ENCODE measurements around the gene HOXB2.

HOXB2 gene

DNA sequence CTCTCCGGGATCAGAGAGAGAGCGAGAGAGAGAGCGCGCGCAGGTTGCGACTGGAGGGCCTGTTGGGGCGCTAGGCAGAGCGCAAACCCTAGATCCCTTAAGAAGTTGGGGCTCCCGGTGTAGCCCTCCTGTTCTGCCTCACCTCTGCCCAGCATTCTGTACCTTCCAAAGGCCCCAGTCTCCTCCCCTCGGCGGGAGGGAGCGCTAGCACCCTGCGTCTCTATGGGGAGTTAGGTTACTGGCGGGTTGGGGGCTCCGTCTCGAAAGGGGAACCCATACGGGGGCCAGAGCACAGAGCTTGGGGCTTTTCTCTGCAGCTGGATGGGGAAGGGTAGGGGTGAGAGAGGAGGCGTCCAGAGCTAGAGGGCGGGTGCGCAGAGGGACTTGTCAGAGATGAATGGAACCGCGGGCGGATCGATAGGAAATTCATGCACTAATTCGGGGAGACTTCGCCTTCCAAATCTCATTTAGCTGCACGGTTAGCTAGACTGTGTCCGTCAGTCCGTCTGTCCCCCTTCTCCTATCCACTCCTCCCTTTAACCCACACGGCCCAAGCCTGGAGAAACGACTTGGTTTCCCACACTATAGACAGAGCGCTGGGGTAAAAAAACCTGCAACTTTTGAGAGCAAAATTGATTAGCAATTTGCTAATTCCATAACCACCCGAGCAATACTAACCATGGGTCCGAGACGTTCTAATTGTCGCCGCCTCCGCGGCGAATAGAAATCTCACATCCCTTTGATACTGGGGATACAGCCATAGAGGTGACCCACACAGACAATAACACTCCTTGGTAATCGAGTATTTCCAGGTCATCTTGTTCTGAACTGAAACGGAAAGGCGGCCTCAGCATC lies 33.9 kb upstream of the HOXB2 start:
- DNase-seq, result no peak

DNA sequence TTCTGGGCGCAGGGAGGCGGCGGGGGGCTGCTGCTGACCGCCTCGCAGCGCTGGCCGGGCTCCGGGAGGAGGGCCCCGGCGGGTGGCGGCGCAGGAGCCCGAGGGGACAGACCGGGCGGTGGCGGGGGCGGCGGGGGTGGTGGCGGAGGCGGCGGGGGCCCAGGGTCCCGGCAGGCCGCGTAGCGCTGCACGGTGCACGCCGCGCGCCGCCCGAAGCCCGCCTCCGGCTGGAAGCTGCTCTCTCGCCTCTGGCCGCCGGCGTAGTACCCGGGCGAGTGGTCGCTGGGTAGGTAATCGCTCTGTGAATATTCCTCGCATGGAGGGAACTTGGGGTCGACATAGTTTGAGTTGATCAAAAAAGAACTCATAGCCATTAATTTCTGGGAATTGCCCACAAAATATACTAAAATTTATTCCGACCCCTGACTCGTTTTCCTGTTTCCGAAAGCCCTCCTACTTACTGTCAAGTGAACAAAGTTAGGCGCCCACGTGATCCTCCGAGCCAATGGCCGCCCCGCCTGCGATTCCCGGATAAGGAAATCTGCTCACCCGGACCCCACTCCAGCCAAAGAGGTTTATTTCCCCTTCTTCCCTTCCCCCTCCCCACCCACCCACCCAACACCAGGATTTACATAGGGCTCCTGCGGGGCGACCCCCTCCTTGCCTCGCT lies 33.2 kb upstream of the HOXB2 start, which contains the start of gene HOXB4:
Gene HOXB4, minus strand, starts transcription at position 405 of the 670 bp plus-strand sequence. Its CDS starts 31 bp downstream, at position 374.
- DNase-seq, result no peak

DNA sequence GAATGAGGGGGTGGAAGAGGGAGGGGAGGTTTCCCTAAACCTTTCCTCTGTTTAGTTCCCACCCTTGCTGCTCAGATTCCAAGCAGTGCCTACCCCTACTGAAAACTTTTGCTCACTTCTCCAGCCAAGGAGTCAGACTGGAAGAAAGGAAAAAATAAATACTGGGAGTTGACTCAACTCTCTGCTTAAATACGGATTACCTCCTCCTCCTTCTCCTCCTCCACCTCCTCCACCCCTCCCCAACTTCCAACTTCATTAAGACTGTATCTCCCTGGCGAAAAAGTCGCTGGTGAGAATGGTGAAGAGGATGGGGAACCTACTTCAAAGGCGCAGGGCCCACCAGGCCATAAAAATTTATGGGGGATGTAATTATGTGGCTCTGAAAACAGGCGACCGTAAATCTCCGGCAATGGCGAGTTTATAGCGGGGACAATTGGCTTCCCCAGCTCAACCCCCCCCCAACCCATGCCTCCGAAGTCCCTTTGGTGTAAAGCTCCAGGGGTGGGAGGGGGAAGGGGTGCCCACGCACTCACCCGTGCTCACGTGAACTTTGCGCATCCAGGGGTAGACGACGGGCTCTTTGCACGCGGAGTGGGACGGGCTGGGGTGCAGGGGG lies 32.5 kb upstream of the HOXB2 start:
- no peak for DNase-seq

DNA sequence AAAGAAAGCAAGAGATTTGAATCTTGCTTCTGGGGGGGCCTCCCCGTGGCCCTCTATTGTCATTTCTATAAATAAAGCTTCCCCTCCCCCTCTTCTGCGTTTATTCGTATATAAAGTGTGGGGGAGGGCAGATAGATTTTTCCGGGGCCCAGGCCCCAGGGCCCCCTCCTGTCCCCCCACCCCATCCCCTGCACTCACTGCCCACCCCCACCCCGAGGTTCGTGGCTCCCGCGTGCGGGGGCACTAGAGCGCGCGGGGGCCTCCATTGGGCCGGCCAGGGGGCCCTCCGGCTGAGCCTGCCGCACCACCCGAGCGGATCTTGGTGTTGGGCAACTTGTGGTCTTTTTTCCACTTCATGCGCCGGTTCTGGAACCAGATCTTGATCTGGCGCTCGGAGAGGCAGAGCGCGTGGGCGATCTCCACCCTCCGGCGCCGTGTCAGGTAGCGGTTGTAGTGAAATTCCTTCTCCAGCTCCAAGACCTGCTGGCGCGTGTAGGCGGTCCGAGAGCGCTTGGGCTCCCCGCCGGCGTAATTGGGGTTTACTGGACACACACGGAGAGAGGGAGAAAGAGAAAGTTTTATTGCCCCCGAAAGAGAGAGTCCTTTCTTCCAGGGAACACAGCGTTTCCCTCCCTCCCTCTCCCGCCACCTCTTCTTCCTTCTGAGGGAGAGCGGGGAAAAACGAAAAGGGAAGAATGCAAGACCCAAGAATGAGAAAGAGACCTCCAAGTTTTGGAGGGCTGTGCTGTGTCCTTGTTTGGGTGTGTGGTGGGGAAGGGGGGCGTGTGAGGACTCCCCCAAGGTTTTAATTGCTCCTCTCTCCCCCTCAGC lies 31.8 kb upstream of the HOXB2 start:
- no peak for DNase-seq

DNA sequence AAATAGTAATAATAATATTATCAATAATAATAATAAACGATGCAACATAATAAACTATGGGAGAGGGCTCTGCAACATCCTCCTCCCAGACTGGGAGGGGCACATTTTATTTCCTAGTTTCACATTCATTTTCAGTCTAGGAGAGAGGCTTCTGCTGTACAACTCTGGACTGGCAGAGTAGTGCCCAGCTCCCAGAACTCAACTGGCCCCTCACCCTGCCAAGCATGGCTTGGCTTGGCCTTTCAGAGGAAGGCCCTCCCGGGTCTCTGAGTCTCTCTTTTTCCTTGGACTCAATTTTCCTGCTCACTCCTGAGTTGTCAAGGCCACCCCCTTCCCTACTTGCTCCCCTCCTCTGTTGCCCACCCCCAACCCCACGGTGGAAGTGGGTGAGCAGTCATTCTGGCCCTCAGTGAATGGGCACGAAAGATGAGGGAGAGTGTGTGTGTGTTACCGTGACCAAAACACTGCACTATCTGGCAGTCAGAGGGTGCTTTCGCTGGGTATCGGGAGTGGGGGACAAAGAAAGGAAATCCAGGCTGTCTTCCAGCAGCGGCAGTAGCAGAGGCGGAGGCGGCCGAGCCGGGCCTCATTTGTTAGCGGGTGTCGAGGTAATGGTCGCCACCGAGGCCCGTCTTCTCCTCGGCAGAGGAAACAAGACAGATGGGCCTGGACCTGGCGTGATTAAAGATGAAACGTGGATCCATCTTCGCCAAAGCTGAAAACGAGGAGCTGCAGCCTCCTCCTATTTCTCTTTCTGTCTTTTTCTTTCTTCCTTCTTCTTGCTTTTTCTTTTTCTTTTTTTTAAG lies 31.0 kb upstream of the HOXB2 start:
- DNase-seq, result no peak

DNA sequence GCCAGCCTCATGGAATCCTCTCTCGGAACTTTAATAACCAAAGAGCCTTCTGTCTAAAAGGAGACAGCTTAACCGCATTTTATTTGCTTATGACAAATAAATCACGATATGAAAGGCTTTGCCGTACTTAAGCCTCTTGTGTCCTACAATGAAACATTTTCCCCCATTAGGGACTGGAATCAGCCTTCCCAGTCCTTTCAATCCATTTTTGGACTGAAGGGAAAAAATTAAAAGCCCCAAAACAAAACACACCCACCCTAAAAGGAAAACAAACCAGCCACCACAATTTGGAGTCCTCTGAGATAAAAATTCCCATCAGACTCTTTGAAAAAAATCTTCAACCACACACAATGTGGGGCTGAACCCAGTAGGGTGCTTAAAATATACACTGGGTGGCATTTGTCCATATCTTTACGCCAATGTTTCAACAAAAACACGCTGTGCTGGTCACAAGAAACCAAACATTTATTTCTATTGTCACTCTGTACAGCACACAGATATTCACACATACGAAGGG lies 30.2 kb upstream of the HOXB2 start:
- no peak for DNase-seq

DNA sequence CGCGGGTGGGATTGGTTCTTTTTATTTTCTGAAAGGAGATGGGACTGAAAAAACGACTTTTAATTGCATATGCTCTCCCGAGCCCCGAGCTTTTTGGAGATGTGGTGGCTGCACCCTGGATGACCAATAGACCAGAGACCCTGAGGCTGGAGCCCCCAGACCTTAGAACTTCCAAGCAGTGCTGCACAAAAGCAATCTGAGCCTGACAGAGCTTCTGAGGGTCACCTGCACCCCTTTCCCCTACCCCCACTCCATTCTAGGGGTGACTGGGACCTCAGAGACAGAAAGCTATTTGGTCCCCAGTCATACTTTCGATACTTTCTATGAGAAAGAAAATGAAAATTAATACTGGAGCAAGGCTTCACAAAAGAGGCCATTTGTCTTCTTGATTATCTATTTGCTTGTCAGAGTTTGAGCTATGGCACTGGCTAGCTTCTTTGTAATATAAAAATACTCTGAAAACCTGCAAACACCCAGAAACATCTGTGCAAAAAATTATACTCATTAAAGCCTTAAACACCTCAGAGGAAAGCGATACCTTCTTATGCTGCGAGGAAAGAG lies 29.7 kb upstream of the HOXB2 start:
- DNase-seq, result no peak

DNA sequence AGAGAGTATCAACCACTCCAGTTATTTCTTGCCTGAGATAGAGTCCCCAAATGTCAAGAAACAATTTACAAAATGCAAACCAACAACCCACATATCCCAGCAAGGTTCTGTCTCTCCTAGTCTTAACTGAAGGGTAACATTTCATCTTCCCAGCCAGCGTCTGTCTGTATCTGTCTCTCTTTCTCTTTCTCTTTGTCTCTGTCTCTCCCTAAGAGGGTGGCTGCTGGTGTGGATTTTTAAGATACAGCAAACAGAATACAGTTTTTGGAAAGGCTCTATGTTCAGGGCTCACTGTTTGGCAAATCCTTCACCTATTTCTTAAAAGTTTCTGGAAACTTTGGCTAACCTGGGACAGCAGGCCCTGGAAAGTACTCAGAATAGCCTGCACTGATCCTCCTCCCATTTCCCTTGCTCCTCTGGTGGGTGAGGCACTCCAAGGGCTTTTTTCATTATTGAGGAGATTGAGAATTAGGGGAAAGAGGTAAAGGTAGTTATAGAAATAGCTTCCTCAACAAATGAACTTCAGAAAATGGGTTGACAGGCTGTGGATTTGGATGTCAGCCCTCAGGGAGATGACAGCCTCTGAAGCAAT lies 27.0 kb upstream of the HOXB2 start:
- DNase-seq, result no peak

DNA sequence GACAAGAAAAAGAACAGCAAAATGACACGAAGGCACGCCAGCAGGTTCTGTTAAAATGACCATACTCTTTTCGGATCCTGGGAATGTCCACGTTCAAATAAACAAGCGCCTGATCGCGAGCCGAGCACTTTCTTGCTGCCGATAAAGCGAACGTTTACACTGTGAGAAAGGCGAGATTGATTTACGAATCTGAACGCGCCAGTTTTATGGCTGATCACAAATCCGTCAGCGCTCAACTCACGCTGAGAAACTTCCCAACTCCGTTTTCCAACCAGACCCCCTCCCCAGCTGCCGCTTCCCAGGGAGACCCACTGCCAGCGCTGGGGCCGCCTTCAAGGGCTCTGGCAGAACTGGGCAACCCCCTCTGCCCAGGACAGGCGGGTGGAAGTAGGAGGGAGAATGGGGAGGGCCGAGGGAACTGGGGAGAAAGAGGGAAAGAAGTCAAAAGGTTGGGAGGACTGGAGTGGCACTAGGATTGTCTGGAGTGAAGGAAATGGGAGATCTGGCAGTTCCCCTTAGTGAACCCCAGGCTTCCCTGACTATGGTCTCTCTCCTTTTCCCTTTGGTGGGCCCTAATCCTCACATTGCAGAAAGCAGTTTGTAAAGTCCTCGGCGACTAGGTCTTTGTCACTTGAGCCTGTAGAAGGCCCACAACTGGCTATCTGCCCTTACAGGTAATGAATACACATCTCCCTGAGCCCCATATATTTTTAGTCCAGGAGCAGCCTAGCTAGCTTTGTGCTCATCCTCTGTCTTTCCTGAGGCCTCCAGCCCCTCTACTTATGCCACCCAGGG lies 26.3 kb upstream of the HOXB2 start:
- no peak for DNase-seq

DNA sequence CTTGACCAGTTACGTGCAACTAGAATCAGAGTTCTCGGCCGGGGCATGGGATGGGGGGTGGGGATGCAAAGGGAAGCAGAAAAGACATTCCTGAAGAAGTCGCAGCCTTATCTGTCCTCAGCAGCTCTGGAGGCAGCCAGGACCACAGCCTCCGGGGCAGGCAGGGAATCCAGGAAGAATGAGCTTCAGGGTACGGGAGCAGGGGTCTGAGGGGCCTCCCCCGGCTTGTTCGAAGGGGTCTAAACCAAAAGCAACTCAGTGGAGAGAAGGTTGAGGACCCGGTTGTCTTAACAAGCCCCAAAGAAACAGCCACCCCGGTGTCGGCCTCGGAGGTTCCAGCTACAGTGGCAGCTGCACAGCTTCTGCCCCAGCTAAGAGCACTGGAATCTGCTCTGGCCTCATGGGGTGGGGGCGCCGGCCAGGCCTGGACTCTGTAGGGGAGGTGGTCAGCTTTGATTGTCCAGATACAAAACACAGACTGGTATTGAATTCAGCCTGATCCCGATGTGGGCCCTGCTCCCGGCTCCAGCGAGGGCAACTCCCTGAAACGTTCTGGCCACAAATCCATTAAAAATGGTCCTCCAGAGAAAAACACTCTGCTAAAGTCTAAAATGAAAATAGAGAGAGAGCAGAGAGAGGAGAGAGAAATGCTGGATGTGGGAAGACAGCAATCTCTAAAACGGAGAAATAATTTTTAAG lies 25.6 kb upstream of the HOXB2 start:
- no peak for DNase-seq

DNA sequence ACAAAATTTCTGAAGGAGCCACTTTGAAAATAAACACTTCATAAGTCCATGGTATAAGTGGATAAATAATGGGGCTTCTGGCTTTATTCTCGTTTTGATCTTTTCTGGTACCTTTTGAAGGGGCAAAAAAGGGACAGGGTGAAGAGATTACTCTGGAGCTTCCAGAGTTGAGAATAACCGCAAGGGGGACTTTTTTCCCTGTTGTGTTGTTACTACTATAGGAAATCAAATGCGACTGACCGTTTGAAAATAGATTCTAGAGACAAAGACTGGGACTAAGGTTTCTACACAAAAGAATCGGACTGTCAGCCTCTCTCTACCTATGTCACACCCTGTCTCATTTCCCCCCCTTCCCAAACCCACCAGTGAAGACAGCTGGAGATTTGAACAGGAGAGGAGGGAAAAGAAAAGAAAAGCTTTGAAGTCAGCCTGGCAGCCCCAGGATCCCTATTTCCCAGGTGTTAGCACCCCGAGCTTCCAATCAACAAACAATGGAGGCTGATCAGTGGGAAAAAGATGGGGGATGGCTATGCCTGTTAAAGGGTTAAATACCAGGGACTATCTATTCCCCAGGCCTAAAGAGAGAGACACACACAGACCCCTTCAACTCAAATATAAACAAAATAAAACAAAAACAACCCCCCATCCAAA lies 24.9 kb upstream of the HOXB2 start:
- DNase-seq, result no peak

DNA sequence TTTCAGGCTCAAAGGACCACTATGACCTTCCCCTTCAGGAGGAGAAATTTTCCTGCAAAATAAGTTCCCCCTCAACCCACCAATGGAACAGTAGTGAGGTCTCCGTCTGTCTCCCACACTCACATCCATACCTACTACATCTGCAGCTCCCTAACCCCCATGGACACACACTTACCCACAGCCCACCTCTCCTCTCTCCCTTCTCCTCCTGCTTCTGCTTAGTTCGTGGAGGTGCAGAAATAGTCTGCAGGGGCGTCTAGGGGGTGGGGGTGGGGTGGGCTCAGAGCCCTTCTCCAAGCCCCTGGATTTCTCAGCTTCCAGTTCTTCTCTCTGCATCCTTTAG lies 24.3 kb upstream of the HOXB2 start:
- no peak for DNase-seq

DNA sequence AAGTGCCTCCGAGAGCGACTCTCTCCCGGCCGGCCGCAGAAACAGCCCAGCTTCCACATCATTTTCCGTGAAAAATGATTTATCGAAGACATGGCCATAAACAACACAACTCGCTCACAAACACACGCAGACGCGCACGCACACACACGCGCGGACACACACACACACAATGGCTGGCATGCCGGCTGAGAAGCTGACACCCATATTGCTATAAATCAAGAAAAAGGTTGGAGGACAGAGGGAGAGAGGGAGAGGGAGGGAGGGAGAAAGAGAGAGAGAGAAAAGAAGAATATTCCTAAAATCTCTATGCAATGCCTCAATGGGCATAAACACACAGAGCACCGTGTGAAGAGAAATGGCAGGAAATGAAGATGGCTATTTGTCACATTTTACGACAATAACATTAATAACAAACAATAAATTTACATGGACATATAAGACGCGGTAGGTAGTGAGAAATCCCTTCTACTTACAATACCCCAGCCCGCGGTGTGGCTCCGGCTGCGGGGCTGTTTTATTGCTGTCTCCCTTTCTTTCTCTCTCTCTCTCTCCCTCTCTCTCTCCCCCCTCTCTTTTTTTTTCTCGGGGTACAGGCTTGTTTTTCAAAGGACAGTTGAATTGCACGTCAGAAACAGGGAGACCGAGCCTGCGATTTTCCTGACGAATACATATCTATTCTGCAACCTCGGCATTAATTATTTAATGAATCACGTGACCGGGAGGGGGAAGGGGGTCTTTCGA lies 23.8 kb upstream of the HOXB2 start:
- DNase-seq, result no peak

DNA sequence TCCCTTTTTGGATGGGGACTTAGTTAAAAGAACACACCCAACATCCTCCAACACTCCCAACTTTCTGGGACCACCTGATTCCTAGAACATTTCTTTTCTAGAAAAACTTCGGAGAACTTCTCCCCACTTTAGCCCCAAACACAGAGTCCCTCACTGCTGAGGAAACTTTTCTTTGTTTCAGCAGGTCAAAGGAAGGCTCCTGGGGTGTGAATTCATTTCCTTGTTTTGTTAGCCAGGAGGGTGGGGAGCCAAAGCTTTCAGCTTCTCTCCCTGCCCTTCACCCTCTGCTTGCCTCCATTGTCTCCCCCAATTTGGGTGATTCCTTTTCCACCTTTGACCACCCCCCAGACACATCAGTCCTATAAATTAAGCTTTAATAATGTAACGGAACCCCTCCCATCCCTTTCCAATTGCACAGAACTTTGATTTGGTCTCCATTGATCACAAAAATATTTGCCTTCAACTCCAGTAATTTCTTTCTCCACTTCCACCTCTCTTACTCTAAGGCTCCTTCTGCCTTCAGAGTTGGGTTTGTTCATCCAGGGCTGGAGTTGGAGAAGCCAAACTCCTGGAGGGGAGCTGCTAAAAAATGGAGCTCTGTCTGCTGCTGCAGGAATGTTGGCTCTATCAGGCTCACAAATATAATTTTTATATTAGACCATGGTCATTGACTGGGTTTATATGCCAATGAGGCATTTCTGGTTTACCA lies 22.9 kb upstream of the HOXB2 start:
- no peak for DNase-seq

DNA sequence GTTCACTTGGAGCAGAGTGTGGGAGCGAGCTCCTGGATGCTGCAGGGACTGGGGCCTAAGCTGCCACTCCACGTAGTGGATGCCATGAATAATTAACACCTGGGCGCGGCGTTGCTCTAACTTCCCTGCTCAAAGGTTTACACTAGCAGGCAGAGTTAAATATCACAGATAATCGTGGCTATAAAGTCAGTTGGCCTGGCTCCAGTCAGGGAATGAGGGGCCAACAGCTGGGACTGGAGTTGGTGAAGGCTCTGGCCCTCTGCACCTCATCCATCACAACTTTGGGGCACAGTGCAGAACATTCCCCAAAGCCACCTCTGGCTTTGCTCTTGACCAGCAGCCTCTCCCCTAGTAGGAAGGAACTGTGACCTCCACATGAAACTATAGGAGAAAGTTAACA lies 22.3 kb upstream of the HOXB2 start:
- no peak for DNase-seq

DNA sequence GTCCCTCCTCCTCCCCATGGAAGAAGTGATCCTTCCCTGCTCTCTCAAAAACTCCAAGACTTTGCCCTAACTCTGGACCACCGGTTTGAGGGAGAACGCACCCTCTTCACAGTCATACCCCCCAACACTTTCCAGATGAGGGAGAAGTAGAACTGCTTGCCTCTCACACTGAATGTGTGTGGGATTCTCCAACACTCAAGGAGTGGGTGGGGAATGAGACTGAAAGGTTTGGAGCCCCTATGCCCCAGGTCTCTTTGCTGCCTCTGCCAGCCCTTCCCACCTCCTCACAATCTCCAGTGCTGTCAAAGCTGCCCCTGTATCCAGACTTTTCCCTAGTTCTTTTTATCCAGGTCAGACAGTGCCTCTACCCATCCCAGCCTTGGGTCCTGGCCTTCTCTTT lies 21.8 kb upstream of the HOXB2 start:
- no peak for DNase-seq

DNA sequence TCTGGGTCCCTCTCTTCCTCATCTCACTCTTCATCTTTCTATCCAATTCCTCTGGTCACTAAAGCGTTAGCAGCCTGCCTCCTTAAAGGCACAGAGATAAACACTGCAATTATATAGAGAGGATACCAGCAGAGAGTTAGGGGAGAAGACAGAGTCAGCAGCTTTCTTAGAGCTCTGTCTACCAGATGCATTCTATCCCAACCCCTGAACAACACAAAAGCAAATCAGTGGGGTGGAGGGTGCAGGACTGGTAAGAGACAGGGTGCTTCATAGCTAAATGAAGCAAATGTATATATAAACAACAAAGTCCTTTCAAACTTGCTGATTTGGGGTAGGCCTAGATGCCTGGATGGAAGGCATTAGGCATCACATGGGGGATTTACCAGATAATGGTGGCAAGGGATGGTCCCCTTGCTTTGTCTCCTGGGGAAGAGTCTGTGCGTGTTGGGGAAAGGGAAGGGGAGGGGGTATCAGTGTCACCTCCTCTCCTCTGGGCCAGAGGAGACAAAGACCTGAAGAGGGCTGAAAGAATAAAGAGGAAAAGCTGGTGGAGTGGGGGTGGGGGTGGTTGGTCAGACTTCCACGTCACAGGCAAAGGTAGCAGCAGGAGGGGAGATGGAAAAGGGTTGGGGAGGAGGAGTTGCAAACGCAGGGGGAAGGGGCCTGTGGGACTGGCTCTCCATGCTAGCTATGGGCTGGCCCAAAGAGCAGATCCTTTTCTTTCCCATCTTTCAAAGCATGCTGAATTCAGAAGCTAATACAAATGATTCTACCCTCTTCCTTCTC lies 21.2 kb upstream of the HOXB2 start:
- DNase-seq, result no peak
